Activated T-cell treated with anti-CD3 and anti-CD28 coated beads for 1 hour (primary cell): Measurements from ENCODE around the gene NXN.
"Not testable (repeated sequence)": the region's sequence is repeated elsewhere in the genome, so short reads cannot be mapped to it uniquely, and the experiment has no call there.

Source experiments
- DNase-seq: peaks from one replicate; pipeline ENCODE4 v3.0.0-alpha.2; 2020; ENCODE audit warnings: low read depth

NXN gene

GRCh38 chr17:830381-830780 is 149.2 kb downstream of the NXN start:
- DNase-seq = no peak

DNA sequence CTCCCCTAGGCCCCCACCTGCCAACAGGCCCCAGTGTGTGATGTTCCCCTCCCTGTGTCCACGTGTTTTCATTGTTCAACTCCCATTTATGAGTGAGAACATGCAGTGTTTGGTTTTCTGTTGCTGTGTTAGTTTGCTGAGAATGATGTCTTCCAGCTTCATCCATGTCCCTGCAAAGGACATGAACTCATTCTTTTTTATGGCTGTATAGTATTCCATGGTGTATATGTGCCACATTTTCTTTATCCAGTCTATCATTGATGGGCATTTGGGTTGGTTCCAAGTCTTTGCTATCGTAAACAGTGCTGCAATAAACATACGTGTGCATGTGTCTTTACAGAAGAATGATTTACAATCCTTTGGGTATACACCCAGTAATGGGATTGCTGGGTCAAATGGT is 150.0 kb downstream of the NXN start:
- not testable (repeated sequence) for DNase-seq

DNA sequence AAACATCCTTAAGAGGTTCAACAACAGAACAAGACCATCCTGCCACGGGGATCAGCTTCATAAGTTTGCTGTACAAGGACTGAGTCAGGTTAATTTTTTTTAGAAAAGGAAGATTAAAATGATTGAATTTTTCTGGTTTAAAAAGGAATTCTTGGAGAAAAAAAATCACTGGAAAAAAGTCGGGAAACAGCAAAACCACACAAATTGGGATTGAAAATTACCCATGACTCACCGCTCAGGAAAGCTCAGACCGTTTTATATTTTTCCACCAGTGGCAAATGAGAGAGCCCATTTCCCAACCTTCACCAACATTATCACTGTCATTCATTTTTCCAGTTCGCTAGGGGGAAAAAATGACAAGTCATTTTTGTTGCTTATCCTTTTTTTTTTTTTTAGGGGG is 150.8 kb downstream of the NXN start:
- DNase-seq = no peak

DNA sequence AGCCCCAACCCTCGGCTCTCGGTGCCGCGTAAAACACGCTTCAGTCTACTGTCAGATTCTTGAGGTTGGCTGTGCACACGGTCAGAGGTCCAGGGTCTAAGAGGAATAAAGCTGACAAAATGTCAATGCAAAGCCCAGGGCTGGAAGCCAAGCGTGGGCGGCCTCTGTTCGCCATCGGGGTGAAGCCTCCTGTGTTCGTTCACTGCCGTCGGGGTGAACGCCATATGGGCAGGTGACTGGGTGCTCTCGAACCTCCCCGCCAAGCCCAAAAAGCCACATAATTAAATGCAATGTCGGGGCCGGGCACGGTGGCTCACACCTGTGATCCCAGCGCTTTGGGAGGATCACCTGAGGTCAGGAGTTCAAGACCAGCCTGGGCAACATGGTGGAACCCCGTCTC is 152.8 kb downstream of the NXN start:
- DNase-seq = no peak

- DNase-seq = no peak
Observed at GRCh38 chr17:825216-825615, 154.4 kb downstream of the NXN start.

GRCh38 chr17:824378-824777 is 155.2 kb downstream of the NXN start:
- DNase-seq = no peak

DNA sequence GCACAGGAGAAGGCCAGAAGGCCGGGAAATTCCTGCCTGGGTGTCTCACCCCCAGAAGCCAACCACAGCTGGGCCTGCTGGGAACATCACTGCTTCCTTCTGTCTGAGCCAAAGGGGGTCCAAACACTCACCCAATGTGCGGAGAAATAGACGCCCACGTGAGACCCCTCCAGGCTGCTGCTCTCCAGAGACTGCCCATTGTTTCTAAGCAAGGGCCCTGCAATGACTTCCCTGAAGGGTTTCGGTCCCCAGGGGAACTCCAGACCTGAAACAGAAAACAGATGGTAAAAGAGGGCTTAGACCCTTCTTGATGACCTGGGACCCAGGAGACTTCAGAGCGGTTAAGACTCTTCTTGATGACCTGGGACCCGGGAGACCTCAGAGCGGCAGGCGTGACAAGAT is 156.1 kb downstream of the NXN start:
- DNase-seq = no peak

- no peak for DNase-seq
Observed at GRCh38 chr17:819251-819650, 160.3 kb downstream of the NXN start.

- DNase-seq = no peak
Observed at GRCh38 chr17:814371-814770, 165.2 kb downstream of the NXN start.

GRCh38 chr17:812638-813204 is 166.9 kb downstream of the NXN start:
- no peak for DNase-seq

DNA sequence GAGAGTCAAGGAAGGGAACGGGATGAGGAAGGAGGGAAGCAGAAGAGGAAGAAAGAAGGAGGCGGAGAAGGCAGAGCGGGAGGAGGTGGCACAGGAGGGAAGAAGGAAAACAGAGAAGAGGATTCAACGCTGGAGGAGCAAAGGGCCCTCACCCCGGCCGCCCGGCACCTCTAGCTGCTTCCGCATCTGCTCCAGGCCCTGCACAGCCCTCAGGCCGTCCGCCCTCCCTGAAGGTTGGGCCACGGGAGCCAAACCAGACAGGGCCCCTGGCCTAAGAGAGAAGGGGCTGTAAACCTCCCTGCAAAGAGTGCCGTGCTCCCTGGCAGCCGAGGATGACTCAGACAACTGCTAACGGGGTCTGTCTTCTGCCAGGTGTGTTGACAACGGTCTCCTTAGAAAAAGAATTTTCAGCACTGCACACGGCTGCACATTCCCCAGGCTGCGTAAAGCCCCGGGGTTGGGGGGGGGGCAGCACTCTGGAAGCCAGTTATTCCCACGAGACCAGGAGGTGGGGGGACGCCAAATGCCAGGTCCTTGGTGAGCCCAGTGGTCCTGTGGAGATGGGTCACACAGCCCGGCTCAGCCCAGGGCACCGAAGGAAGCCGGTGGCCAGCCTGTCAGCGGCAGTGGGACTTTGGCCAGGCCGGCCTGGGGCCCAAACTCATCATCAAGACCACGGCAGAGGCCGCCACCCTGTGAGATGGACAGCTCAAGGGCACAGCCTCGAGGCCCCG is 168.4 kb downstream of the NXN start:
- no peak for DNase-seq

- DNase-seq = no peak
Observed at GRCh38 chr17:807523-808294, 171.9 kb downstream of the NXN start.

GRCh38 chr17:806781-807522 is 172.6 kb downstream of the NXN start:
- DNase-seq = no peak

- DNase-seq = no peak
Observed at GRCh38 chr17:806346-806745, 173.2 kb downstream of the NXN start.

GRCh38 chr17:805886-806285 is 173.7 kb downstream of the NXN start:
- DNase-seq = not testable (repeated sequence)

GRCh38 chr17:804541-805435 is 174.8 kb downstream of the NXN start:
- DNase-seq = no peak

GRCh38 chr17:802901-803881 is 176.4 kb downstream of the NXN start:
- no peak for DNase-seq

DNA sequence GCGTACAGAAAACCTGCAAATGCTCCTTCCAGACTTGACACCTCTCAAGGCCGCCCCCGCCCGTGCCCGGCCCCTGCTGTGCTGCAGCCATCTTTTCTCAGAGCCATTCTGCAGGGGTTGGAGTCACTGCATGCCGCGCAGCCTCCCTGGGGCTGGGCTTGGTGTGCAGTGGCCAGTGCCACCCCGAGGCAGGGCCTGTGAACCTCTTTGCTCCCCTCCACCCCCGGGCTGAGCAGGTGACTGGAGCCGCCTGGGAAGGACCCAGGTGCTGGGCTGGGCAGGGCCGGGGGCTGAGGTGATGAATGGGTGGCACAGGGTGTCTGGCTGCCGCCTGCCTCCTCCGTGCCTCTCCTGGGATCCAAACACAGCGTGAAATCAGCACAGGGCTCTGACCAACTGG is 177.1 kb downstream of the NXN start:
- DNase-seq = no peak

GRCh38 chr17:801660-802059 is 177.9 kb downstream of the NXN start:
- no peak for DNase-seq
